CD8-positive, alpha-beta memory T cell (primary cell): ENCODE measurements around the gene FN1. TPM values are rescaled to one million over a fixed set of nuclear protein-coding genes. Genes with fewer than 3 reads are reported as not detected.

ENCODE experiments used
- CTCF ChIA-PET: fragments of 350-600 bp; sonication (Branson Sonifier 250); formaldehyde crosslinking; loops from one replicate; lab custom pipeline; 2021; ENCODE audit warnings: antibody characterized with exemption; lab: Charles Lee
- POLR2A ChIA-PET: fragments of 350-600 bp; sonication (Branson Sonifier 250); formaldehyde crosslinking; loops from one replicate; lab custom pipeline; 2021; ENCODE audit warnings: antibody characterized with exemption; lab: Charles Lee
- DNase-seq, 5 donors: peaks; one replicate each; pipeline versions ENCODE4 v3.0.0 to v3.0.0-alpha.2; 2020 to 2022; ENCODE audit warnings: mixed read lengths in 1 of 5
- H3K27ac ChIP-seq: one replicate; pipeline ENCODE4 v1.7.0; 2013; ENCODE audit warnings: low read depth, mild to moderate bottlenecking, low read length, moderate library complexity
- H3K27me3 ChIP-seq: 2 replicates; pipeline ENCODE4 v1.7.0; 2013; ENCODE audit warnings: low read length, mild to moderate bottlenecking; ENCODE audit not compliant: insufficient read depth, poor library complexity, severe bottlenecking
- H3K36me3 ChIP-seq: 2 replicates; pipeline ENCODE4 v1.7.0; 2013; ENCODE audit warnings: mild to moderate bottlenecking, low read length, moderate library complexity; ENCODE audit not compliant: insufficient read depth
- H3K4me1 ChIP-seq: 2 replicates; pipeline ENCODE4 v1.7.0; 2013; ENCODE audit warnings: mild to moderate bottlenecking, low read length, moderate library complexity; ENCODE audit not compliant: insufficient read depth
- H3K4me3 ChIP-seq: 2 replicates; pipeline ENCODE4 v1.7.0; 2013; ENCODE audit warnings: mild to moderate bottlenecking, low read length
- H3K9me3 ChIP-seq: 2 replicates; pipeline ENCODE4 v1.7.0; 2013; ENCODE audit warnings: mild to moderate bottlenecking, low read length
- H3K27ac Mint-ChIP-seq, 8 donors: one replicate each; pipeline ENCODE4 v1.8.0; 2020 to 2021; ENCODE audit warnings: mixed read lengths in 8 of 8, mild to moderate bottlenecking in 6 of 8, inconsistent platforms in 3 of 8, moderate library complexity in 3 of 8
- H3K27me3 Mint-ChIP-seq, 2 donors: one replicate each; pipeline ENCODE4 v1.8.0; 2020 to 2021; ENCODE audit warnings: mixed read lengths in 2 of 2, mild to moderate bottlenecking in 1 of 2, moderate library complexity in 1 of 2
- H3K36me3 Mint-ChIP-seq, 3 donors: one replicate each; pipeline ENCODE4 v1.8.0; 2020 to 2021; ENCODE audit warnings: mixed read lengths in 3 of 3, inconsistent platforms in 1 of 3, mild to moderate bottlenecking in 1 of 3
- H3K4me1 Mint-ChIP-seq, 3 donors: one replicate each; pipeline ENCODE4 v1.8.0; 2020 to 2021; ENCODE audit warnings: mixed read lengths in 3 of 3, inconsistent platforms in 1 of 3, mild to moderate bottlenecking in 1 of 3
- H3K4me3 Mint-ChIP-seq, 7 donors: one replicate each; pipeline ENCODE4 v1.8.0; 2020 to 2021; ENCODE audit warnings: mixed read lengths in 7 of 7, mild to moderate bottlenecking in 6 of 7, moderate library complexity in 4 of 7, inconsistent platforms in 2 of 7
- H3K9me3 Mint-ChIP-seq, 5 donors: one replicate each; pipeline ENCODE4 v1.8.0; 2020 to 2022; ENCODE audit warnings: mixed read lengths in 5 of 5, mild to moderate bottlenecking in 3 of 5, moderate library complexity in 2 of 5, inconsistent platforms in 1 of 5
- polyA plus RNA-seq: library from polyadenylated mRNA; unstranded; fragments of 300-500 nt; fragmentation: Illumina TruSeq; gene quantifications from one replicate; pipeline ENCODE4 v1.2.3, GENCODE V29; 2021
- total RNA-seq, 2 experiments: library from RNA; stranded (reverse); gene quantifications; one replicate each; pipeline ENCODE4 v1.2.3, GENCODE V29; 2021

Gene FN1
- total and polyA plus RNA-seq, 3 experiments from 2014 or later = 0.08 to 0.31 (median 0.18) TPM

GRCh38 chr2:215439404-215439803 is 3.5 kb upstream of the FN1 start:
- Mint-ChIP-seq H3K27ac (no peak overlapping the region), H3K36me3 (peaks cover 0 to 4% (median 0%) of the 10 kb centered on the region in 3 donors), H3K4me3 (no peak overlapping the region), H3K4me1 (peaks cover 20 to 25% (median 22%) of the 10 kb centered on the region in 3 donors), H3K9me3 (peaks cover 0 to 3% (median 0%) of the 10 kb centered on the region in 5 donors), H3K27me3 (peaks cover 45 to 78% of the 10 kb centered on the region in 2 donors)
- Histone ChIP-seq H3K36me3 (no peaks in the 10 kb centered on the region), H3K9me3 (no peaks in the 10 kb centered on the region), H3K27me3 (peaks cover 22% of the 10 kb centered on the region), H3K4me3 (no peak overlapping the region), H3K27ac (no peak overlapping the region), H3K4me1 (peaks cover 18% of the 10 kb centered on the region)
- POLR2A ChIA-PET = no interaction called here
- no peak for DNase-seq
- CTCF ChIA-PET = no interaction called here

DNA sequence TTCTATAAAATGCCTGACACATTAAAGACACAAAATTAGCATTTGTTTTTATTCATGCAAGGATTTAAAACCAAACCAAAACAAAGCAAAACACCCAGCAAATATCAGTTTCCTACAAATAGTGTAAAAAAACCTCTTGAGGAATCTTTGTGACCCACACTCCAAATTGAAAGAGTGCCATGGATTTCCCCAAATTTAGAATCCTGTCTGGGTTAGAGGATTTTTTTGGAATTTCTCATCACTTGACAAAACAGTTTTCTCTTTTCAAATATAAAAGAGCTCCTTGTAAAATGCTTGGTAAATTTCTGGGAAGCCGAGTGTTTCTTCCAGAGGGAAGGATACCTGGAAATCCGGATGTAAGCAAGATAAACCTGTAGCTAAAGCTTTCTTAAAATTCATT is 1.7 kb upstream of the FN1 start:
- CTCF ChIA-PET = no interaction called here

GRCh38 chr2:215436705-215437565 is 1.1 kb upstream of the FN1 start:
- peak overlapping the region; percentile 29 for H3K27ac ChIP-seq
- no peak for DNase-seq
- Mint-ChIP-seq H3K27me3 (peaks cover 53 to 84% of the 10 kb centered on the region in 2 donors), H3K27ac (peak overlapping the region in 3 of 8 donors; percentile 15 to 68 (median 24)), H3K9me3 (peaks cover 0 to 3% (median 0%) of the 10 kb centered on the region in 5 donors), H3K4me1 (peaks cover 20 to 25% (median 22%) of the 10 kb centered on the region in 3 donors), H3K36me3 (peaks cover 0 to 9% (median 0%) of the 10 kb centered on the region in 3 donors), H3K4me3 (peak overlapping the region; percentile 68 to 90 (median 81))
- CTCF ChIA-PET = no interaction called here
- H3K27me3 ChIP-seq = peaks cover 22% of the 10 kb centered on the region
- peak overlapping the region; percentile 52 for H3K4me3 ChIP-seq
- POLR2A ChIA-PET = no interaction called here
- H3K36me3 ChIP-seq = no peaks in the 10 kb centered on the region
- peaks cover 18% of the 10 kb centered on the region for H3K4me1 ChIP-seq
- H3K9me3 ChIP-seq = no peaks in the 10 kb centered on the region

More for the DNA sequence above, 1.7 kb upstream of the FN1 start:
- Histone ChIP-seq H3K4me3 (no peak overlapping the region), H3K9me3 (no peaks in the 10 kb centered on the region), H3K27ac (no peak overlapping the region), H3K4me1 (peaks cover 18% of the 10 kb centered on the region), H3K36me3 (no peaks in the 10 kb centered on the region), H3K27me3 (peaks cover 22% of the 10 kb centered on the region)
- Mint-ChIP-seq H3K4me1 (peaks cover 20 to 25% (median 22%) of the 10 kb centered on the region in 3 donors), H3K9me3 (peaks cover 0 to 3% (median 0%) of the 10 kb centered on the region in 5 donors), H3K27ac (no peak overlapping the region), H3K4me3 (peak overlapping the region in 1 of 7 donors; percentile 40), H3K36me3 (peaks cover 0 to 9% (median 0%) of the 10 kb centered on the region in 3 donors), H3K27me3 (peaks cover 49 to 83% of the 10 kb centered on the region in 2 donors)
- no peak for DNase-seq
- POLR2A ChIA-PET = no interaction called here

- CTCF ChIA-PET = no interaction called here
- Histone ChIP-seq H3K27ac (no peak overlapping the region), H3K4me1 (peaks cover 18% of the 10 kb centered on the region), H3K4me3 (peak overlapping the region; percentile 33), H3K36me3 (no peaks in the 10 kb centered on the region), H3K9me3 (no peaks in the 10 kb centered on the region), H3K27me3 (peaks cover 22% of the 10 kb centered on the region)
- peaks cover 0 to 3% (median 0%) of the 10 kb centered on the region in 5 donors for H3K9me3 Mint-ChIP-seq
- POLR2A ChIA-PET = no interaction called here
- no peak for DNase-seq
- peaks cover 20 to 25% (median 22%) of the 10 kb centered on the region in 3 donors for H3K4me1 Mint-ChIP-seq
- peak overlapping the region in 3 of 8 donors; percentile 5 to 43 (median 39) for H3K27ac Mint-ChIP-seq
- H3K36me3 Mint-ChIP-seq = peaks cover 0 to 9% (median 0%) of the 10 kb centered on the region in 3 donors
- H3K27me3 Mint-ChIP-seq = peaks cover 54 to 91% of the 10 kb centered on the region in 2 donors
- H3K4me3 Mint-ChIP-seq = peak overlapping the region; percentile 53 to 77 (median 73)
Measured at GRCh38 chr2:215435280-215435869, 493 bp downstream of the FN1 start.

- H3K27me3 Mint-ChIP-seq = peaks cover 52 to 92% of the 10 kb centered on the region in 2 donors
- no peaks in the 10 kb centered on the region for H3K9me3 ChIP-seq
- H3K27ac Mint-ChIP-seq = peak overlapping the region in 2 of 8 donors; percentile 5 to 39
- H3K27ac ChIP-seq = no peak overlapping the region
- ChIA-PET POLR2A (no interaction called here), CTCF (no interaction called here)
- peaks cover 0 to 9% (median 0%) of the 10 kb centered on the region in 3 donors for H3K36me3 Mint-ChIP-seq
- H3K36me3 ChIP-seq = no peaks in the 10 kb centered on the region
- H3K4me1 ChIP-seq = peaks cover 18% of the 10 kb centered on the region
- no peak for DNase-seq
- H3K27me3 ChIP-seq = peaks cover 22% of the 10 kb centered on the region
- peaks cover 20 to 25% (median 22%) of the 10 kb centered on the region in 3 donors for H3K4me1 Mint-ChIP-seq
- H3K4me3 Mint-ChIP-seq = peak overlapping the region; percentile 53 to 77 (median 73)
- H3K4me3 ChIP-seq = peak overlapping the region; percentile 33
- H3K9me3 Mint-ChIP-seq = peaks cover 0 to 3% (median 0%) of the 10 kb centered on the region in 5 donors
Measured at GRCh38 chr2:215434447-215435279, 1.2 kb downstream of the FN1 start.

DNA sequence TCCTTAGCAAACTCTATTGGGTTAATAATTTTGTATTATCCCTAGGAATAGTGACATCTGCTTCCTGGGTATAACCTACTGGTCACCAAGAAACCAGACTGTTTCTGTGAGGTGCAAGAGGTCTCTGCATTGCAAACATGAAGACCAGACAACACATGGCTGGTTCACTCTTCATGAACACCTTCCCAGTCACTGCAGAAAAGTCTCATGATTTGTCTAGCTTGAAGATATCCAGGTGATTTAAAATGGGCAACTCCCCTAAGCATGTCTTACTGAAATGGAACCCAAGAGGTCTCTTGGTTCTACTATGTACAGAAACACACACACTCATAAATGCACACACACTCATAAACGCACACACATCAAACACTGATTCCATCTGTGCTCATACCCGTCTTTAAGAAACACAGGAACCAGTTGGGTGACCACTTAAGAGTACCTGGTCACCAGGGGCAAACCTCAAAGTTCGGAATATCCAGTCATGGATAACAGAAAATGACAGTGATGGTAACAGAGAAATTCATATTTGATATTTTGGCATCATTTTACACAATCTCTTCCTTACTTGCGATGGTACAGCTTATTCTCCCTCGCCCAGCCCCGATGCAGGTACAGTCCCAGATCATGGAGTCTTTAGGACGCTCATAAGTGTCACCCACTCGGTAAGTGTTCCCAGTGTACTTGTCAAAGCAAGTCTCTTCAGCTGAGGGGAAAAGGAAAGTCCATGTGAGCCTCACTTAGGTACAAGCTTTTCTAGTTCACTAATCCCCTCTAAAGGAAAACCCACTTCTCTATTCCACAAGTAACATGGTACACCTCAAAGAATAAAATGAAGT is 2.9 kb downstream of the FN1 start:
- CTCF ChIA-PET = no interaction called here
- H3K27me3 ChIP-seq = peaks cover 25% of the 10 kb centered on the region
- peaks cover 18% of the 10 kb centered on the region for H3K4me1 ChIP-seq
- no peak overlapping the region for H3K4me3 ChIP-seq
- peaks cover 0 to 3% (median 0%) of the 10 kb centered on the region in 5 donors for H3K9me3 Mint-ChIP-seq
- no peak for DNase-seq
- peaks cover 20 to 25% (median 22%) of the 10 kb centered on the region in 3 donors for H3K4me1 Mint-ChIP-seq
- no peak overlapping the region for H3K27ac Mint-ChIP-seq
- H3K27ac ChIP-seq = no peak overlapping the region
- H3K27me3 Mint-ChIP-seq = peaks cover 45 to 90% of the 10 kb centered on the region in 2 donors
- H3K4me3 Mint-ChIP-seq = no peak overlapping the region
- H3K36me3 Mint-ChIP-seq = peaks cover 0 to 9% (median 0%) of the 10 kb centered on the region in 3 donors
- H3K36me3 ChIP-seq = no peaks in the 10 kb centered on the region
- H3K9me3 ChIP-seq = no peaks in the 10 kb centered on the region
- POLR2A ChIA-PET = no interaction called here
